Stimulated activated CD4-positive, alpha-beta T cell treated with anti-CD3 and anti-CD28 coated beads, Interleukin-2, amount 100 ng/mL, for 48 hours (primary cell): ENCODE measurements around the gene WNT7A.

Experiments used
- DNase-seq, 2 donors: peaks; one replicate each; pipeline ENCODE4 v3.0.0-alpha.2; 2020

WNT7A gene

GRCh38 chr3:13844911-13845310, 35.0 kb downstream of the WNT7A start:
- DNase-seq = no peak

- DNase-seq = no peak
Measured at GRCh38 chr3:13844286-13844685, 35.6 kb downstream of the WNT7A start.

DNA sequence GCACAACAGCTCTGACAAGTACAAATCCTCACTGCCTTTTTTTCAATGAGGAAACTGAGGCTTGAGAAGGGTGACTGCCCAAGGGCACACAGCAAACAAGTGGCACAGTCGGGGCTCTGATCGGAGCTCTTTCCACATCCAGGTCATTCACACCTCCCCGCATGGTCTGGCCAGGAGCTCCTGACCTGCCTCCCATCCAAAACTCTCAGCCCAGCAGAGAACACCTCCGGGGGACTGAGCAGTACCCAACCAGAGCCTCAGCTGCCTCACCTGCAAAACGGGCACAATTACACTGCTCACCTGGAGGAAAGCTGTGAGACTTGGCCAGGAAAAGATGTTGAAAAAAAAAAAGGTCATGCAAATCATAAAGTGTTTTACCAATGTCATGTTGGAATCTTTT, 36.5 kb downstream of the WNT7A start:
- no peak for DNase-seq

DNA sequence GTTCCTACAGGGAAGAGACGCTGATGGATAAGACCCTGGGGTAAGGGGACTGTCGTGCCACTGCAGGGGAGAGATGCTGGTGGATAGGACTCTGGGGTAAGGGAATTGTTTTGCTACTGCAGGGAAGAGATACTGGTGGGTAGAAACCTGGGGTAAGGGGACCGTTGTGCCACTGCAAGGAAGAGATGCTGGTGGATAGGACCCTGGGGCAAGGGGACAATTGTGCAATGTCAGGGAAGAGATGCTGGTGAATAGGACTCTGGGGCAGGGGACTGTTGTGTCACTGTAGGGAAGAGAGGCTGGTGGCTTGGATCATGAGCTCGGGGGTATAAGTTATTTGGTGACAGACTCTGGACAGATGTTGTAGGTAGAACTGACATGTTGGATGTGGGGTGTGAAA, 37.6 kb downstream of the WNT7A start:
- no peak for DNase-seq

DNA sequence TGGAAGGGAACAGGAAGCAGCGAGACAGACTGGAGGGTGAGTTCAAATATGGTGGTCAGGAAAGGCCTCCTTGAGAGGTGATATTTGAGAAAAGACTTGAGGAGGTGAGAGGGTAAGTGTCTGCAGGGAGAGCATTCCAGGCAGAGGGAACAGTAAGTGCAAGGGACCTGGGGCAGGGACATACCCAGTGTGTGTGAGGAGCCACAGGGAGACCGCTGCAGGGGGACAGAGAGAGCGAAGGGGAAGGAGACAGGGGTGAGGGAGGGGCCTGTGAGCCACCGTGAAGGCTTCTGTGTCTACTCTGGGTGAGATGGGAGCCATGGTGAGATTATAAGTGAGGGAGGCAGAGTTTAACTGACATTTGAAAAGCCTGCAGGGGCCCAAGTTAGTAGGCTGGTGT, 38.0 kb downstream of the WNT7A start:
- no peak for DNase-seq

- DNase-seq = no peak
Measured at GRCh38 chr3:13841141-13841540, 38.7 kb downstream of the WNT7A start.

GRCh38 chr3:13840456-13840855, 39.4 kb downstream of the WNT7A start:
- DNase-seq = no peak

DNA sequence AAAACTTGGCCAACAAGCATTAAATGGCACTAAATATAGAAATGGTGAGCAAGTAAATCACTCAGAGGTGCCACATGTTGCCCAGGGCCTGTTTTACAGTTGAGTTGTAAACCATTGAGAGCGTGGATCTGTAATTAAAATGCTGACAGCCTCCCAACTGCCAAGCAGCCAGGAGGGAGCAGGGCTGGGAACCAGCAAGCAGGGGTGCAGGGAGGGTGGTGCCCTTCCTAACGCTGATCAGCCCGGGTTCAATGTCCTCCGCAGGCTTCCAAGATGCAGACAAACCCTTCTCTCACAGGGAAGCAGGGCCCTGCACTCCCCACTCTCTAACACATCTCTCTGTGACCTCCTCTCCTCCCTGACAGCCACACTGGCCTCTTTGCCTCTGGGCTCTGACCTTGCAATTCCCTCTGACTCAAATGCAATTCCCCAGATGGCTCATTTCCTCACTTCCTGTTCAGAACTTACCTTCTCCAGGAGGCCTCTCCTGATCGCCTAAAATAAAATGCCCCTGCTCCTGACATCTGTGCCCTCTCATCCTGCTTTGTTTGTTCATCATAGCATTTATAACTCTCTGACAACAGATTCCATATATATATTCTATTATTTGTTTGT, 40.0 kb downstream of the WNT7A start:
- DNase-seq = no peak

- no peak for DNase-seq
Measured at GRCh38 chr3:13839253-13839652, 40.6 kb downstream of the WNT7A start.

- no peak for DNase-seq
Measured at GRCh38 chr3:13838421-13838820, 41.5 kb downstream of the WNT7A start.

DNA sequence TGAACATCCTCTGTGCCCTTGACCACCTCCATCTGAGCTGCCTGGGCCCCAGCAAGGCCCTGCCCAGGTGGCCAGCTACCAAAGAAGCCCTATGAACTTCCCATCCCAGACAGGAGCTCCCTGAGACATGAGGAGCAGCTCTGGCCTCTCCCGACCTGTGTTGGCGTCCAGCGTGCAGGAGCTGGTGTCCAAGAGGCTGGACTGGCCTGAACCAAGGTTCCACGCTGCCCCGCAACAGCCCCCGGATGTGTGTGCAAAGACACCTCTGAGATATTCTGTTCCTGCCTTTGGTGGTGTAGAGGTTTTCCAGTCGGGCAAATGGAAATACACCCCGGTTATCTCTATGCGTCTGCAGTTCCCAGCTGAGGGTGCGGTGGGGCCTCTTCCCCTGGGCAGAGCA, 42.1 kb downstream of the WNT7A start:
- no peak for DNase-seq

DNA sequence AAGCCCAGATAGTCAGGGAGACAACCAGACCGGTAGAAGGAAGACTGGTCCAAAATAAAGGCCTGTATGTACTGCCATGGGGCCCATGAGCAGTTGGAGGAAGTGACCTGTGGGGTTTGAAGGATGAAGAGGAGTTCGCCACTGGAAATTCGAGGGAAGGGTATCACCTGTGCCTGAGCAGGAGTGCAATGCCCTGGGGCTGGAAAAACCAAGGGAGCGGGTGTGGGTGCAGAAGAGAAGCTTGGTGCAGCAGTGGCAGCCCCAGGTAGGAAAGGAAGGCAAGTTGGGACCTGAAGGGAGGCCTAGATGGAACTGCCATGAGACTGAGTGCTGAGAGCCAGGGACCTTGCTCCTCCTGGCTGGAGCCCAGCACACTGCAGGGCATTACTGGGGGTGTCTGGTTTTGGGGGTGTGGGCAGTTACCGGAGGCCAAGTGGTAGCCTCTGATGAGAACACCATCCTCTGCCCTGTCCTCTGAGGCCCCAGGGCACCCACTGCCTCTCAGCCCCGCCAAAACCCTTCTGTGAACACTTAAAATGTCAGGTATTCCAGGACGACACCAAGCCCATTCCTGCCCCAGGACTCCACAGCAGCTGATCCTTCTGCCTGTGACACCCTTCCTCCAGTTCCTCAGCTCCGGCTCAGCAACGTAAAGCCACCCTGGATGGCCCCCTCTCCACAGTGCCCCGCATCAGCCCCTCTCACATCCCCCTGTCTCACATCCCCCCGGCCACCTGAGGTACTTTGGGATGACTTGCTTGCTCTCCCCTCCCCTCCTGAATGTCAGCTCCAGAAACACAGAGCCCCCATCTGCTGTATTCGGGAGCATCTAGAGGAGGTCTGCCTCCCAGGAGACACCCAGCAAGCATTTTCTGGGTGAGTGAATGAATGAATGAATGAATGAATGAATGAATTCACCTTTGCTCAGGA, 42.9 kb downstream of the WNT7A start:
- no peak for DNase-seq

- no peak for DNase-seq
Measured at GRCh38 chr3:13835246-13835645, 44.6 kb downstream of the WNT7A start.

- DNase-seq = no peak
Measured at GRCh38 chr3:13834258-13835035, 45.4 kb downstream of the WNT7A start.

DNA sequence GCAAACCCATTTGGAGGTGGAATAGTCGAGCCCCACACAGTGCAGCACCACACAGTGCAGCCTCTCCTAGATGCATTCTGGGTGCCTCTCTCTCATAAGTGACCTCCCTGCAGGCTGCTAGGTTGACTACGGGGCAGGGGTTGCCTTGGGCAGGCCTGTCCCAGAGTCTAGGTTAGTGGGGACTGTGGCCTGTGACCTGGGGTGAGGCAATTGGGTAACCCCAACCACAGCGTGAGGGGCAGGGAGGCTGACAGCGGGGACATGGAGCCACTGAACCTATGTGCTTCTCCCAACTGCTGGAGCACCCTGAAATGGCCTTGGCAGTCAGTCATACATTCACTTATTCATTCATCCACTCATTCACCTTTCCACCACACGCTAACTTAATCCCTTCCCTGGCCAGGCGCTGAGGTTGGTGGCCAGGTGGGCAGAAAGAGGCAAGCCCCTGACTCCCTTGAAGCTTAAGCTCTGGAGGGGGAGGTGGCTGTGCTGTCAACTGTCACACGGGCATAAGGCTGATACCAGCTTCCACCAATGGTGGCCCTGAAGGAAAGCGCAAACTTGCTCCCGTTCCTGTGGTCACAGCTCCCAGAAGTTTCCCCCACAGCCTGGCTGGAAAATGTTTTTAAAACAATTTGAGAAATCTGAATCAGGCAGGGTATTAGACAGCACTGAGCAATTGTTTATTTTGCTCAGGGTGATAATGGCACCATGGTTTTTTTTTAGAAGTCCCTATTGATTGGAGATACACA, 46.2 kb downstream of the WNT7A start:
- no peak for DNase-seq

DNA sequence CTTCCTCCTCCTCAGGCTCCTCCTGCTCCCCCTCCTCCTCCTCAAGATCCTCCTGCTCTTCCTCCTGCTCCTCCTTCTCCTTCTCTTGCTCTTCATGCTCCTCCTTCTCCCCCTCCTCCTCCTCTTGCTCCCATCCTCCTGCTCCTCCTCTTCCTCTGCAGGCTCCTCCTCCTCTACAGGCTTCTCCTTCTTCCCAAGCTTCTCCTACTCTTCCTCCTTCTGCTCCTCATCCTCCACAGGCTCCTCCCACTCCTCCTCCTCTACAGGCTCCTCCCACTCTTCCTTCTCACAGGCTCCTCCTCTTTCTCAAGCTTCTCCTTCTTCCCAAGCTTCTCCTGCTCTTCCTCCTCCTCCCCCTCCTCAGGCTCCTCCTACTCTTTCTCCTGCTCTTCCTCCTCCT, 47.7 kb downstream of the WNT7A start:
- DNase-seq = no peak

DNA sequence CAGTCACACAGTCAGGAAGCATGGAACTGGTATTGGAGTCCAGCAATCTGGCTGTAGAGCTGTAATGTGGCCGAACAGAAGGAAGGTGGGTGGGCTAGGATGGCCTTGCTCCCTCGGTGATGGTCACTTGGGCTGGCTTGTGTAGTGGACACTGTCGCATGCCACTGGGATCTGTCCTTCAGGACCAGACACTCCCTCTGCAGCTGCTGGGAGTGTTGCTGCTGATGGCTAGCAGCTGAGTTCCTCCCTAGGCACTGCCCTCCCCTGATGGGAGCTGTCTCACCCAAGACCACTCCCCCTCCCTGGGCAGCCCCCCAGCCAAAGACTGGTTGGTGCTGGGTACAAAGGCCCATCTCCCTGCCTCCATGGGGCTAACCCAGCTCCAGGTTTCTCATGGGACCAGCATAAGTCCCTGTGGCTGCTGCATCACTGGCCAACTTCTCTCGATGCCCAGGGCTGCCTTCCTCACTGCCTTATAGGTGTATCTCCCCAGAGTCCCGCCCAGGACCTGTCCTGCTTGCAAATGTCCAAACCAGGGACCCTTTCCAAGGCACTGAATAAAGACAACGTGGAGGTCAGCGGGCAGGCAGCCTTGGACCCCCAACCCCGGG, 48.4 kb downstream of the WNT7A start:
- no peak for DNase-seq

- DNase-seq = no peak
Measured at GRCh38 chr3:13829311-13829710, 50.6 kb downstream of the WNT7A start.

GRCh38 chr3:13828501-13829265, 51.2 kb downstream of the WNT7A start:
- no peak for DNase-seq

DNA sequence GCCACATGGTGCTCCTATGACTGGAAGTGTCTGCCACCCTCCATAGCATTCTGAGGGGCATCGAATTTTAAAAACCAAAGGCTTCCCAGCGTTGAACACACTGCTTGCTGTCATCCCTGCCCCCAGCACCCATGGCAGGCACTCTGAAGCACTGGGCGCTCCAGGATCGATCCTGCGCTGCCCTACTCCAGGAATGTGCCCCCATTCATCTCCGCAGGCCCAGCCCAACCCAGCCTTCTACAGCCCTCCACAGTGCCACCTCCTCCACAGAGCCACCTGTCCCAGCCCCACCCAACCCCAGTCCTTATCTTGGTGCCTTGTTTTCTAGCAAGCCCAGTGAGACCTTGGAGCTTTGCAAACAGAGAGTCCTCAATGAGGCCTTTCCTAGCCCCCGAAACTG, 52.2 kb downstream of the WNT7A start:
- no peak for DNase-seq

- no peak for DNase-seq
Measured at GRCh38 chr3:13827256-13827655, 52.6 kb downstream of the WNT7A start.

GRCh38 chr3:13826672-13827071, 53.2 kb downstream of the WNT7A start:
- no peak for DNase-seq
